Immature natural killer cell (primary cell): Measurements from ENCODE around the gene COP1. TPM values are rescaled to one million over a fixed set of nuclear protein-coding genes. Genes with fewer than 3 reads are reported as not detected.

ENCODE experiments used
- DNase-seq, 3 donors: peaks; one replicate each; pipeline ENCODE4 v3.0.0; 2022; ENCODE audit warnings: mixed read lengths in 1 of 3
- H3K27ac Mint-ChIP-seq, 6 donors: one replicate each; pipeline ENCODE4 v1.8.0; 2020; ENCODE audit warnings: mixed read lengths in 6 of 6, mild to moderate bottlenecking in 5 of 6, inconsistent platforms in 4 of 6, moderate library complexity in 3 of 6
- H3K27me3 Mint-ChIP-seq, 3 donors: one replicate each; pipeline ENCODE4 v1.8.0; 2020 to 2021; ENCODE audit warnings: low read depth in 3 of 3, mild to moderate bottlenecking in 3 of 3, mixed read lengths in 3 of 3, moderate library complexity in 3 of 3, inconsistent platforms in 1 of 3
- H3K36me3 Mint-ChIP-seq, 3 donors: one replicate each; pipeline ENCODE4 v1.8.0; 2020; ENCODE audit warnings: mixed read lengths in 3 of 3, inconsistent platforms in 2 of 3, mild to moderate bottlenecking in 2 of 3
- H3K4me1 Mint-ChIP-seq, 2 donors: one replicate each; pipeline ENCODE4 v1.8.0; 2020; ENCODE audit warnings: inconsistent platforms in 2 of 2, mild to moderate bottlenecking in 2 of 2, mixed read lengths in 2 of 2, moderate library complexity in 1 of 2
- H3K4me3 Mint-ChIP-seq, 5 donors: one replicate each; pipeline ENCODE4 v1.8.0; 2020; ENCODE audit warnings: mild to moderate bottlenecking in 5 of 5, mixed read lengths in 5 of 5, inconsistent platforms in 3 of 5, moderate library complexity in 3 of 5
- H3K9me3 Mint-ChIP-seq, 6 donors: one replicate each; pipeline ENCODE4 v1.8.0; 2020; ENCODE audit warnings: mild to moderate bottlenecking in 6 of 6, mixed read lengths in 6 of 6, inconsistent platforms in 4 of 6, moderate library complexity in 3 of 6
- polyA plus RNA-seq, 3 donors: library from polyadenylated mRNA; unstranded; fragments of 300-500 nt; fragmentation: Illumina TruSeq; gene quantifications; one replicate each; pipeline ENCODE4 v1.2.3, GENCODE V29; 2021

Gene COP1
- polyA plus RNA-seq, 3 donors from 2014 or later: 28.3 to 42.2 (median 37.4) TPM

GRCh38 chr1:176188604-176189003, 18.5 kb downstream of the COP1 start:
- no peaks in the 10 kb centered on the region for H3K9me3 Mint-ChIP-seq
- peak overlapping the region in 2 of 5 donors; percentile 43 to 55 for H3K4me3 Mint-ChIP-seq
- peaks cover 0 to 4% (median 0%) of the 10 kb centered on the region in 3 donors for H3K36me3 Mint-ChIP-seq
- peaks cover 59 to 95% of the 10 kb centered on the region in 2 donors for H3K4me1 Mint-ChIP-seq
- peaks cover 0 to 8% (median 0%) of the 10 kb centered on the region in 3 donors for H3K27me3 Mint-ChIP-seq
- H3K27ac Mint-ChIP-seq: peak overlapping the region in 1 of 6 donors; percentile 50
- DNase-seq: no peak

- no peak overlapping the region for H3K27ac Mint-ChIP-seq
- peaks cover 48 to 86% of the 10 kb centered on the region in 2 donors for H3K4me1 Mint-ChIP-seq
- no peak for DNase-seq
- H3K36me3 Mint-ChIP-seq: peaks cover 0 to 7% (median under 1%) of the 10 kb centered on the region in 3 donors
- H3K27me3 Mint-ChIP-seq: peaks cover 0 to 5% (median 0%) of the 10 kb centered on the region in 3 donors
- H3K9me3 Mint-ChIP-seq: no peaks in the 10 kb centered on the region
- H3K4me3 Mint-ChIP-seq: no peak overlapping the region
Measured at GRCh38 chr1:176187001-176187400, 20.1 kb downstream of the COP1 start.

- peak overlapping the region in 4 of 6 donors; percentile 31 to 74 (median 54) for H3K27ac Mint-ChIP-seq
- H3K4me1 Mint-ChIP-seq: peaks cover 31 to 70% of the 10 kb centered on the region in 2 donors
Measured at GRCh38 chr1:176183618-176184017, 23.5 kb downstream of the COP1 start.

GRCh38 chr1:176178316-176178715, 28.8 kb downstream of the COP1 start:
- DNase-seq: no peak
- Mint-ChIP-seq H3K4me3 (peak overlapping the region in 2 of 5 donors; percentile 7 to 37), H3K4me1 (peaks cover 34 to 61% of the 10 kb centered on the region in 2 donors), H3K27me3 (peaks cover 0 to 1% (median 0%) of the 10 kb centered on the region in 3 donors), H3K36me3 (peaks cover 0 to 21% (median 15%) of the 10 kb centered on the region in 3 donors), H3K27ac (peak overlapping the region in 1 of 6 donors; percentile 46), H3K9me3 (no peaks in the 10 kb centered on the region)

More at GRCh38 chr1:176183618-176184017, 23.5 kb downstream of the COP1 start:
- Mint-ChIP-seq H3K4me3 (no peak overlapping the region), H3K27me3 (no peaks in the 10 kb centered on the region), H3K36me3 (peaks cover 0 to 11% (median 9%) of the 10 kb centered on the region in 3 donors), H3K9me3 (no peaks in the 10 kb centered on the region)
- no peak for DNase-seq

- peak overlapping the region; percentile 15 to 70 (median 43) for H3K4me3 Mint-ChIP-seq
Measured at GRCh38 chr1:176177764-176178163, 29.3 kb downstream of the COP1 start.

GRCh38 chr1:176174108-176174507, 33.0 kb downstream of the COP1 start:
- Mint-ChIP-seq H3K4me1 (peaks cover 30 to 59% of the 10 kb centered on the region in 2 donors), H3K36me3 (peaks cover 5 to 32% (median 23%) of the 10 kb centered on the region in 3 donors), H3K27ac (peak overlapping the region in 1 of 6 donors; percentile 62), H3K27me3 (peaks cover 0 to 1% (median 0%) of the 10 kb centered on the region in 3 donors), H3K9me3 (no peaks in the 10 kb centered on the region), H3K4me3 (no peak overlapping the region)
- DNase-seq: no peak

More at GRCh38 chr1:176177764-176178163, 29.3 kb downstream of the COP1 start:
- Mint-ChIP-seq H3K27ac (peak overlapping the region in 5 of 6 donors; percentile 15 to 67 (median 23)), H3K36me3 (peaks cover 0 to 21% (median 15%) of the 10 kb centered on the region in 3 donors), H3K9me3 (no peaks in the 10 kb centered on the region), H3K27me3 (peaks cover 0 to 1% (median 0%) of the 10 kb centered on the region in 3 donors), H3K4me1 (peaks cover 34 to 58% of the 10 kb centered on the region in 2 donors)
- peak; percentile 21 to 34 (median 24) for DNase-seq

GRCh38 chr1:176172215-176172614, 34.9 kb downstream of the COP1 start:
- Mint-ChIP-seq H3K27ac (no peak overlapping the region), H3K27me3 (peaks cover 0 to 2% (median 1%) of the 10 kb centered on the region in 3 donors), H3K36me3 (peaks cover 5 to 33% (median 27%) of the 10 kb centered on the region in 3 donors), H3K4me3 (no peak overlapping the region), H3K9me3 (no peaks in the 10 kb centered on the region), H3K4me1 (peaks cover 18 to 54% of the 10 kb centered on the region in 2 donors)
- no peak for DNase-seq

GRCh38 chr1:176167210-176167609, 39.9 kb downstream of the COP1 start:
- H3K9me3 Mint-ChIP-seq: no peaks in the 10 kb centered on the region
- no peak for DNase-seq
- peaks cover 12 to 52% of the 10 kb centered on the region in 2 donors for H3K4me1 Mint-ChIP-seq
- no peak overlapping the region for H3K4me3 Mint-ChIP-seq
- H3K27ac Mint-ChIP-seq: no peak overlapping the region
- peaks cover 9 to 33% (median 24%) of the 10 kb centered on the region in 3 donors for H3K36me3 Mint-ChIP-seq
- H3K27me3 Mint-ChIP-seq: peaks cover 0 to 2% (median 0%) of the 10 kb centered on the region in 3 donors

GRCh38 chr1:176165573-176165972, 41.5 kb downstream of the COP1 start:
- peaks cover 0 to 2% (median 0%) of the 10 kb centered on the region in 3 donors for H3K27me3 Mint-ChIP-seq
- no peak for DNase-seq
- peaks cover 9 to 27% (median 18%) of the 10 kb centered on the region in 3 donors for H3K36me3 Mint-ChIP-seq
- H3K4me1 Mint-ChIP-seq: peaks cover 14 to 61% of the 10 kb centered on the region in 2 donors
- peak overlapping the region in 1 of 6 donors; percentile 60 for H3K27ac Mint-ChIP-seq
- no peak overlapping the region for H3K4me3 Mint-ChIP-seq
- H3K9me3 Mint-ChIP-seq: no peaks in the 10 kb centered on the region

GRCh38 chr1:176164014-176164678, 42.9 kb downstream of the COP1 start:
- Mint-ChIP-seq H3K4me3 (no peak overlapping the region), H3K4me1 (peaks cover 25 to 63% of the 10 kb centered on the region in 2 donors), H3K27me3 (peaks cover 0 to 2% (median 0%) of the 10 kb centered on the region in 3 donors), H3K9me3 (no peaks in the 10 kb centered on the region), H3K36me3 (peaks cover 3 to 24% (median 22%) of the 10 kb centered on the region in 3 donors), H3K27ac (peak overlapping the region in 1 of 6 donors; percentile 3)
- DNase-seq: no peak

GRCh38 chr1:176159993-176160392, 47.1 kb downstream of the COP1 start:
- DNase-seq: no peak
- peaks cover 24 to 47% (median 38%) of the 10 kb centered on the region in 3 donors for H3K36me3 Mint-ChIP-seq
- peaks cover 25 to 69% of the 10 kb centered on the region in 2 donors for H3K4me1 Mint-ChIP-seq
- H3K9me3 Mint-ChIP-seq: peaks cover 4 to 15% (median 12%) of the 10 kb centered on the region in 6 donors
- no peak overlapping the region for H3K4me3 Mint-ChIP-seq
- peak overlapping the region; percentile 22 to 65 (median 49) for H3K27ac Mint-ChIP-seq
- H3K27me3 Mint-ChIP-seq: peaks cover 0 to 2% (median 0%) of the 10 kb centered on the region in 3 donors

- peaks cover 19 to 58% of the 10 kb centered on the region in 2 donors for H3K4me1 Mint-ChIP-seq
- H3K27ac Mint-ChIP-seq: no peak overlapping the region
- DNase-seq: no peak
- H3K9me3 Mint-ChIP-seq: peaks cover 4 to 15% (median 12%) of the 10 kb centered on the region in 6 donors
- H3K27me3 Mint-ChIP-seq: peaks cover 0 to 3% (median under 1%) of the 10 kb centered on the region in 3 donors
- peaks cover 31 to 57% (median 48%) of the 10 kb centered on the region in 3 donors for H3K36me3 Mint-ChIP-seq
- H3K4me3 Mint-ChIP-seq: no peak overlapping the region
Measured at GRCh38 chr1:176157995-176158394, 49.1 kb downstream of the COP1 start.

- Mint-ChIP-seq H3K9me3 (no peaks in the 10 kb centered on the region), H3K27me3 (peaks cover 0 to 2% (median 2%) of the 10 kb centered on the region in 3 donors), H3K4me1 (peaks cover 5 to 29% of the 10 kb centered on the region in 2 donors), H3K27ac (no peak overlapping the region), H3K36me3 (peaks cover 32 to 43% (median 39%) of the 10 kb centered on the region in 3 donors), H3K4me3 (no peak overlapping the region)
- DNase-seq: no peak
Measured at GRCh38 chr1:176149939-176150807, 56.9 kb downstream of the COP1 start.
